D721Med (cell line): ENCODE measurements around the gene ORM2.

Experiments
- DNase-seq: peaks from one replicate; pipeline ENCODE4 v3.0.0; 2011; ENCODE audit warnings: low spot score; ENCODE audit not compliant: insufficient read length
- FAIRE-seq: peaks from 2 replicates; lab custom pipeline; 2011; peaks lifted over from hg19 to GRCh38; lab: Jason Lieb, UNC
- TF ChIP-seq, protein P1 (sequence below): IDR thresholded peaks from 2 replicates; pipeline ENCODE4 v1.5.1; 2012; ENCODE audit warnings: mild to moderate bottlenecking, control low read depth; ENCODE audit not compliant: insufficient read depth; ENCODE audit errors: missing control alignments

The ORM2 gene

DNA sequence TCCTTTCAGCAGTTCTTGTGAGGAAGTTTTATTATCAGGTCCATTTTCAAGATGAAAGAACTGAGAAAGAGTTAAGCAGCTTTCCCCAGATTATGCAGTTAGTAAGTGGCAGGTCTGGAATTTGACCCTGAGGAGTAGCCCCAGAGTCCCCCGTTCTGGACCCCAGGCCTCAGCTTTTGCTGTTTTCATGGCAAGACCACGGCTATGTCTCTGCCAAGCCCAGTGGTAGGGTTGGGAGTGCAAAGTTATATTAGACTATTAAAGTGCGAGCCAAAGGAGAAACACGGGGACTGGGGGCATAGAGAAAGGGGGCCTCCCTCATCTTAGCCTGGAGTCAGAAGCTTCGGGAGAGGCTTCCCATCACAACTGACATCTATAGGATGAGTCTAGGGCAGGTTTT is 26.1 kb upstream of the ORM2 start:
- TF ChIP-seq, protein P1, sequence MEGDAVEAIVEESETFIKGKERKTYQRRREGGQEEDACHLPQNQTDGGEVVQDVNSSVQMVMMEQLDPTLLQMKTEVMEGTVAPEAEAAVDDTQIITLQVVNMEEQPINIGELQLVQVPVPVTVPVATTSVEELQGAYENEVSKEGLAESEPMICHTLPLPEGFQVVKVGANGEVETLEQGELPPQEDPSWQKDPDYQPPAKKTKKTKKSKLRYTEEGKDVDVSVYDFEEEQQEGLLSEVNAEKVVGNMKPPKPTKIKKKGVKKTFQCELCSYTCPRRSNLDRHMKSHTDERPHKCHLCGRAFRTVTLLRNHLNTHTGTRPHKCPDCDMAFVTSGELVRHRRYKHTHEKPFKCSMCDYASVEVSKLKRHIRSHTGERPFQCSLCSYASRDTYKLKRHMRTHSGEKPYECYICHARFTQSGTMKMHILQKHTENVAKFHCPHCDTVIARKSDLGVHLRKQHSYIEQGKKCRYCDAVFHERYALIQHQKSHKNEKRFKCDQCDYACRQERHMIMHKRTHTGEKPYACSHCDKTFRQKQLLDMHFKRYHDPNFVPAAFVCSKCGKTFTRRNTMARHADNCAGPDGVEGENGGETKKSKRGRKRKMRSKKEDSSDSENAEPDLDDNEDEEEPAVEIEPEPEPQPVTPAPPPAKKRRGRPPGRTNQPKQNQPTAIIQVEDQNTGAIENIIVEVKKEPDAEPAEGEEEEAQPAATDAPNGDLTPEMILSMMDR: no peak
- no peak for DNase-seq
- FAIRE-seq: no peak

DNA sequence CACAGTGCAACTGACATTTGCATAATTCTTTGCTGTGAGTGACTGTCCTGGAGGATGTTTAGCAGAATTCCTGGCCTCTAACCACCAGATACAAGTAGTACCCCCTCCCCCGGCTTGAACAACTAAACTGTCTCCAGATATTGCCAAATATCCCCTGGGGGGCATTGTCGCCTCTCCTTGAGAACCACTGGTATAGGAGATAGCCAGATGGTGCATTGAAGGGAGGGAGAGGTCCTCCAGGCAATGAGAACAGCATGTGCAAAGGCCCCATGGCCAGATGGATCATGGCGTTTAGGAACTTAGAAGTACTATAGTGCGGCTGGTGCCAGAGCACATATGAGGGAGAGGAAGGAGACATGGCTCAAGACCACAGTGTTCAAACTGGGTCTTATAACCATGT is 25.7 kb upstream of the ORM2 start:
- FAIRE-seq (no peak), DNase-seq (no peak)
- TF ChIP-seq, protein P1: no peak

DNA sequence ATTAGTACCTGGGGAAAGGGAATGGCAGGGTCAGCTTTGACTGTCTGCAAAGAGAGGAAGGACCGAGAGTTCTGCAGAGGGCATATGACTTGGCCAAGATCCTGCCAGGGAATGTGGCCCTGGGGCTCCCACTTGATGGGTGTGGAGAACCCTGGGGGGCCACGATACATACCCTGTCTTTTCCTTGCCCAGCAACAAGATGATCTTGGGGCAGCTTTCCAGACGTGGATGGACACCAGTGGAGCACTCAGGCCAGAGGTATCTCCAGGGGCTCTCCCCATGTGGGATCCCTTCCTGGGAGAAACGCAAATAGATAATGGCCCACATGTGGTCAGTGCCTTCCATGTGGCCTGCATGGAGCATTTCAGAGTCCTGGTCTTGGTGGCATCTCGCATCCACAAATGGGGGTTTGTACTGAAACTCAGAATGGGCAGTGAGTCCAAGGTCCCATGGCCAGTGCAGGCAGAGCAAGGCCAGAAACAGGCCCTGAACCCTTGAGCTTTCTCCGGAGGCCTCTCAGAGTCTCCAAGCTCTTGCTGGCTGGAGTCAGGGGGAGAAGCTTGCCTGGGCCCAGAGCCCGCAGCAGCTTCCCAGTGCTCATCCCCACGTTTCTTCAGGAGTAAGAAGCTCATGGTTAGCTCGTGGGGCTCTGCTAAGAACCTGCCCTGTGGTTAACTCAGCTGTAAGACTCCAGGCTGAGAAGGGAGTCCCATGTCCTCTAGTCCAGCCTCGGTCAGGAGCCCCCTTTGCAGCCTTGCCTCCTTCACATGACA is 25.1 kb upstream of the ORM2 start:
- FAIRE-seq (no peak), DNase-seq (no peak)
- TF ChIP-seq, protein P1: no peak

DNA sequence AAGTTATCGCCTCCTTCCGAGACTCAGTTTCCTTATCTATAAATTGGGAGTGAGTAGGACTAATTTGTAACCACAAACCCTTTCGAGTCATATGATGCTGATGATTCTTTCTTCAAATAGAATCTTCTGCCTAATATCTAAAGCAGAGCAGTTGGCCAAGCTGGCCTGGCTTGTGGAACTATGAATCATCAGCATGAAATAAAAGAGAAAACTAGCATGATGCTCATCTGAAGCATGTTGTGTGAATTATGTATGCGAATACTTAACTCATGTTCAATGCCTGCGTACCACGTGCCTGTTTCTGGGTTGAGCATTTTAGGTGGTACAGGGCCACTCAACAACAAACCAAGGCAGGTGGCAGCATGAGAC is 21.8 kb upstream of the ORM2 start:
- TF ChIP-seq, protein P1: no peak
- FAIRE-seq (no peak), DNase-seq (no peak)

DNA sequence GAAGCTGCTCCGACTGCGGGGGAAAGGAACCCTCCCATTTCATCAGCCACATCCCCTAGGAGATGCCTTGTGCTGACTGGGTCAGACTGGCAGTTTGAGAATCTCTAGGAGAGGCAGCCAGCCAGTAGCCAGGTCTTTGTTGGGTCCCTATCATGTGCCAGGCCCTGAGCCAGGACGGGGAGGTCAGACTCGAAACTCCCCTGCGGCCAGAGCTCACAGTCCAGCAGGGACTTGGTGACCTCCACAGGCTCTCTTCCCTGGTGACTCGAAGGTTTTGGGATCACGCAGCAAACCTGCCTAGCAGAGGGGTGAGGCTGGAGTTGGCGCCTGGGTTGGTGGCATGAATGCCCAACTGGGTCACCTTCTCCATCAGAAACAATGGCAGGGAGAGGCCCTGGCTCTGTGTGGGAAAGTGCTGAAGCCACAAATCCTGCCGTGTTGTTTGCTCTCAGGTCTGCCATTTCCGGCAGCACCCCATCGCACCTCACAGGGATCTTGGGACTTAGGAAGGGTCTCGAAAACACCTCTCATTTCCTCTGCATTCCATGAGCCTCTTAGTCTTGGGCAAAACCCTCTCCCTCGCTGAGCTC is 21.2 kb upstream of the ORM2 start:
- TF ChIP-seq, protein P1: no peak
- DNase-seq (no peak), FAIRE-seq (no peak)

DNA sequence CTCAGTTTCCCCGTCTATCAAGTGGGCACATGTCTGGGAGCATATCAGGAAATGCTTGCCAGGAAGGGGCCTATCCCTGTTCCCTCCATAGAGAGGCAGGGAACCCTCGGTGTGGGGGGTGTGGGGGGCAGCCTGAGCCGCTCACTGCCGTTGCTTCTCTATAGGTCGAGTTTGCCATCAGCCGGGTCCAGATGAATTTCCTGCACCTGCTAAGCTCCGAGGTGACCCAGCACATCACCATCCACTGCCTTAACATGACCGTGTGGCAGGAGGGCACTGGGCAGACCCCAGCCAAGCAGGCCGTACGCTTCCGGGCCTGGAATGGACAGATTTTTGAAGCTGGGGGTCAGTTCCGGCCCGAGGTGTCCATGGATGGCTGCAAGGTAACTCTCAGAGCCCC is 20.6 kb upstream of the ORM2 start:
- TF ChIP-seq, protein P1: no peak
- DNase-seq (no peak), FAIRE-seq (no peak)
